Measurements from ENCODE around the gene SERPING1. TPM values are rescaled to one million over a fixed set of nuclear protein-coding genes. Genes with fewer than 3 reads are reported as not detected.

SERPING1 gene
- total RNA-seq, 6 donors from 2014 or later: 306 to 573 (median 469) TPM

DNA sequence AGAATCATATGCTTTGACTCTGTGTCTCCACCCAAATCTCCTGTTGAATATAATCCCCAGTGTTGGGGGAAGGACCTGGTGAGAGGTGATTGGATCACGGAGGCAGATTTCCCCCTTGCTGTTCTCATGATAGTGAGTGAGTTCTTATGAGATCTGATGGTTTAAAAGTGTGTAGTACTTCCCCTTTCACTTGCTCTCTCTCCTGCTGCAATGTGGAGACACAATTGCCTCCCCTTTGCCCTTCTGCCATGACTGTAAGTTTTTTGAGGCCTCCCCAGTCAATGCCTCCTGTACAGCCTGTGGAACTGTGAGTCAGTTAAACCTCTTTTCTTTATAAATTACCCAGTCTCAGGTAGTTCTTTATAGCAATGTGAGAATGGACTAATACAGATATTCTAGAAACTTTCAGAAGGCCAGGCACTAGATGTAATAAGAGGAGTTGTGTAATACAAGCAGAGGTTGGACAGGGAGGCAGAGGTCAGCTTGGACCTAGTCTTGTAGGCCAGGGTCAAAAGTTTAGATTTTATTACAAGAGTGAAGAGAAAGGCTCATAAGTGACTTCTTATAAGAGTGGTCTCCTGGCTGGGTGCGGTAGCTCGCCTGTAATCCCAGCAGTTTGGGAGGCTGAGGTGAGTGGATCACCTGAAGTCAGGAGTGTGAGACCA is 9.3 kb upstream of the SERPING1 start:
- no peaks in the 10 kb centered on the region for H3K36me3 ChIP-seq
- TF ChIP-seq EP300 (IDR thresholded peaks at IDR 0.05) (no peak), POLR2A (IDR thresholded peaks at IDR 0.05) (no peak), POLR2AphosphoS5 (IDR thresholded peaks at IDR 0.05) (no peak)
- TF ChIP-seq, protein P1, sequence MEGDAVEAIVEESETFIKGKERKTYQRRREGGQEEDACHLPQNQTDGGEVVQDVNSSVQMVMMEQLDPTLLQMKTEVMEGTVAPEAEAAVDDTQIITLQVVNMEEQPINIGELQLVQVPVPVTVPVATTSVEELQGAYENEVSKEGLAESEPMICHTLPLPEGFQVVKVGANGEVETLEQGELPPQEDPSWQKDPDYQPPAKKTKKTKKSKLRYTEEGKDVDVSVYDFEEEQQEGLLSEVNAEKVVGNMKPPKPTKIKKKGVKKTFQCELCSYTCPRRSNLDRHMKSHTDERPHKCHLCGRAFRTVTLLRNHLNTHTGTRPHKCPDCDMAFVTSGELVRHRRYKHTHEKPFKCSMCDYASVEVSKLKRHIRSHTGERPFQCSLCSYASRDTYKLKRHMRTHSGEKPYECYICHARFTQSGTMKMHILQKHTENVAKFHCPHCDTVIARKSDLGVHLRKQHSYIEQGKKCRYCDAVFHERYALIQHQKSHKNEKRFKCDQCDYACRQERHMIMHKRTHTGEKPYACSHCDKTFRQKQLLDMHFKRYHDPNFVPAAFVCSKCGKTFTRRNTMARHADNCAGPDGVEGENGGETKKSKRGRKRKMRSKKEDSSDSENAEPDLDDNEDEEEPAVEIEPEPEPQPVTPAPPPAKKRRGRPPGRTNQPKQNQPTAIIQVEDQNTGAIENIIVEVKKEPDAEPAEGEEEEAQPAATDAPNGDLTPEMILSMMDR (IDR thresholded peaks at IDR 0.05): no peak
- no peak for DNase-seq
- no peak overlapping the region for H3K27ac ChIP-seq
- H3K27me3 ChIP-seq: no peaks in the 10 kb centered on the region
- no peaks in the 10 kb centered on the region for H3K4me1 ChIP-seq
- H3K9me3 ChIP-seq: no peaks in the 10 kb centered on the region
- 81 to 89% methylated on average over 3 of the region's 3 CpGs for WGBS, 2 donors
- no peak for ATAC-seq (ENCODE audit: low FRiP score in 2 of 2)
- no peak overlapping the region for H3K4me3 ChIP-seq

DNA sequence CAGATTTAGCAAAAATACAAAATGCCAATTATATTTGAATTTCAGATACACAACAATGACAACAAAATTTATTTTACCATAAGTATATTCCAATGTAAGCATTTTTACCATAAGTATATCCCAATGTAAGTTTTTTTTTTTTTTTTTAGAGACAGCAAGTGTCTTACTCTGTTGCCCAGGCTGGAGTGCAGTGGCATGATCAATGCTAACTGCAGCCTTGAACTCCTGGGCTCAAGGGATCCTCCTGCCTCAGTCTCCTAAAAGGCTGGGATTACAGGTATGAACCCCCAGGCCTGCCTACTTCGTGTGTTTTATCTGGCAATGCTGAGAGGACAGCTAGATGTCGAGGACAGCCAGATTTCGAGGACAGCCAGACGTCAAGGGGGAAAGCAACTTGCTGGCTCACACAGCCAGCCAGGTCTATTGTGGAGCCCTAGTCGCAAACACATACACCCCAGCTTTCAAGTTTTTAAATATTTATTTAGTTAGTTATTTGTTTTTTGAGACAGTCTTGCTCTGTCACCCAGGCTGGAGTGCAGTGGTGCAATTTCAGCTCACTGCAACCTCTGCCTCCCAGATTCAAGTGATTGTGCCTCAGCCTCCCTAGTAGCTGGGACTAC is 1.1 kb upstream of the SERPING1 start:
- peak overlapping the region; percentile 88 to 95 (median 92) for H3K27ac ChIP-seq
- no peak for TF ChIP-seq POLR2A (IDR thresholded peaks at IDR 0.05)
- TF ChIP-seq, protein P1 (IDR thresholded peaks at IDR 0.05): no peak
- TF ChIP-seq EP300 (IDR thresholded peaks at IDR 0.05): no peak
- TF ChIP-seq POLR2AphosphoS5 (IDR thresholded peaks at IDR 0.05): no peak
- DNase-seq (no peak), ATAC-seq (ENCODE audit: low FRiP score in 2 of 2) (no peak)
- H3K36me3 ChIP-seq: peaks cover 0 to 11% (median 0%) of the 10 kb centered on the region in 4 donors
- no peaks in the 10 kb centered on the region for H3K9me3 ChIP-seq
- 69 to 84% methylated on average over 5 of the region's 5 CpGs for WGBS, 2 donors
- no peaks in the 10 kb centered on the region for H3K27me3 ChIP-seq
- peaks cover 7 to 25% (median 16%) of the 10 kb centered on the region in 4 donors for H3K4me1 ChIP-seq
- H3K4me3 ChIP-seq: no peak overlapping the region

DNA sequence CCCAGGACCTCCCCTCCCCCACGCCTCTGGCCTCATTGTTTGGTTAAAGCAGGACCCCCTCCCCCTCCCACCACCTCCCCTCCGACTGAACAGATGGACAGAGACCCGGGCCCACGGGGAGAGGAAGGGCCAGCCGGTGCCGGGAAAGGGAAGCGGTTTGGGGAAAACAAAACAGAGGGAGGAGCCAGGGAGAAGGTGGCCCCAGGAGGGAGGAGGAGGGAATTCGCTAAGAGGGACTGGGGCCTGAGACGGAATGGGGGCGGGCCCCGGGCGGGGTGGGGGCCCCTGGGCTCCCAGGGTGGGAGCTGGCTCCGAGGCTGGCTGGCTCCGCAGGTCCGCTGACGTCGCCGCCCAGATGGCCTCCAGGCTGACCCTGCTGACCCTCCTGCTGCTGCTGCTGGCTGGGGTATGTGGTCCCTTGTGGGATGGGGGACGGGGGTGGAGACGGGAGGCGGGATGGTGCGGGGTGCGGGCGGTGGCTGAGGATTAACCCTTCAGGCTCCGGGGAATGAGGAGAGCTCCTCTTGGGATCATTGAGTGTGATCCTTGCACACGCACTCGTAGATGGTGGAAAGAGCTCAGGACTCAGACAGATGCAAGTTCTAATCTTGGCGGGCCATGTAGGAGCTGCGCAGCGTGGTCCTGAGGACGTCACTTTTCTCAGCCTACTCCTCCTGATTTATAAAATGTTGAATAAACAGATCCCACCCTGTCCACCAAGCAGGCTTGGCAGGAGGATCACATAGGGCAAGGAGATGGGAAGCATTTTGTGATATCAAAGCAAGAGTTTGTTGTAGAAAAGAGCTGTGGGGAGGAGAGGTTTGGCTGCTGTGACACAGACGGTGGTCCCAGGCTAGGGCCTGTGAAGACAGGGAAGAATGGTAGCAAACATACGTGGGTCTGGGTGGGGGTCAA is 688 bp downstream of the SERPING1 start:
- Histone ChIP-seq H3K27me3 (no peaks in the 10 kb centered on the region), H3K4me1 (peaks cover 7 to 25% (median 16%) of the 10 kb centered on the region in 4 donors), H3K27ac (peak overlapping the region; percentile 88 to 95 (median 92)), H3K4me3 (peak overlapping the region; percentile 19 to 64 (median 60)), H3K9me3 (no peaks in the 10 kb centered on the region), H3K36me3 (peaks cover 0 to 25% (median 1%) of the 10 kb centered on the region in 4 donors)
- TF ChIP-seq POLR2AphosphoS5 (IDR thresholded peaks at IDR 0.05) (peak in 1 of 2 donors; percentile 58), POLR2A (IDR thresholded peaks at IDR 0.05) (no peak)
- ATAC-seq (ENCODE audit: low FRiP score in 2 of 2) (peak; percentile 93 to 96), DNase-seq (peak; percentile 81 to 95)
- 2 to 3% methylated on average over 21 to 33 of the region's 33 CpGs for WGBS, 2 donors

DNA sequence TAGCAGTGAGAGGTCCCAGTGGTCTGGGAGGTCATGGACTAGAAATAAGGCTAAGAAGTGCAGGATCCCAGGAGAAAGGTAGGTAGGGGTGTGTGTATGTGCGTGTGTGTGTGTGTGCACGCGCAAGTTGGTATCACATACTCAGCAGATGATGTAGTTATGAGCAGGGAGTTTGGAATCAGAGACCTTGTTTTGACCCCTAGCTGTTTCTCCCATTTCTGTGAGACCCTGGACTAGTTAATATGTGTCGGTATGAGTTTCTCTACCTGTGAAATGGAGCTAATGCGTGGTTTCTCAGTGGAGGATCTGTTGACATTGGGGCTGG is 1.3 kb downstream of the SERPING1 start:
- H3K27ac ChIP-seq: peak overlapping the region; percentile 88 to 95 (median 92)
- H3K4me1 ChIP-seq: peaks cover 7 to 25% (median 17%) of the 10 kb centered on the region in 4 donors
- TF ChIP-seq POLR2AphosphoS5 (IDR thresholded peaks at IDR 0.05): no peak
- TF ChIP-seq, protein P1 (IDR thresholded peaks at IDR 0.05): no peak
- no peak for TF ChIP-seq POLR2A (IDR thresholded peaks at IDR 0.05)
- TF ChIP-seq EP300 (IDR thresholded peaks at IDR 0.05): no peak
- 38 to 56% methylated on average over 5 of the region's 5 CpGs for WGBS, 2 donors
- H3K4me3 ChIP-seq: peak overlapping the region; percentile 19 to 64 (median 60)
- ATAC-seq (ENCODE audit: low FRiP score in 2 of 2) (no peak), DNase-seq (no peak)
- no peaks in the 10 kb centered on the region for H3K27me3 ChIP-seq
- peaks cover 0 to 29% (median 1%) of the 10 kb centered on the region in 4 donors for H3K36me3 ChIP-seq
- H3K9me3 ChIP-seq: no peaks in the 10 kb centered on the region

DNA sequence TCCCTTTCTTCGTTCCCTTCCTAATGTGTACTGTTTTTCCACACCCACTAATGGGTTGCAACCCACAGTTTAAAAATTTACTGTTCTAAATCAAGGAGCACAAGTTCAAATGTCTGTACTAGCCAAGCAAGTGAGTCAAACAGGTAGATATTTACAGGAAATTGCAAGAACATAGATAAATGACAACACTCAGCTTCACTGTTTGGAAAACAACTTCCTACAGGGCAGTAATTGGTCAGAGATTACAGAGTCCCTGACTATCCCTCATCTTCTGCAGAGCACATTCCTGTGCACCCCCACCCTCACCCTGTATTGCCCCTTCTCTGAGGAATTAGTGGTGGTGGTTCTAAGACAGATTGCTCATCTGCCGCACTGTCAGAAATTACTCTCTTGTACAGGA is 1.9 kb downstream of the SERPING1 start:
- 28 to 31% methylated on average over 2 of the region's 2 CpGs for WGBS, 2 donors
- H3K27me3 ChIP-seq: no peaks in the 10 kb centered on the region
- TF ChIP-seq, protein P1 (IDR thresholded peaks at IDR 0.05): no peak
- TF ChIP-seq POLR2AphosphoS5 (IDR thresholded peaks at IDR 0.05): no peak
- ATAC-seq (ENCODE audit: low FRiP score in 2 of 2) (no peak), DNase-seq (no peak)
- H3K36me3 ChIP-seq: peaks cover 0 to 29% (median 1%) of the 10 kb centered on the region in 4 donors
- H3K27ac ChIP-seq: peak overlapping the region in 3 of 4 donors; percentile 89 to 95 (median 94)
- H3K4me1 ChIP-seq: peaks cover 7 to 25% (median 18%) of the 10 kb centered on the region in 4 donors
- H3K9me3 ChIP-seq: no peaks in the 10 kb centered on the region
- peak overlapping the region in 2 of 4 donors; percentile 58 to 64 for H3K4me3 ChIP-seq
